Immature natural killer cell (primary cell): ENCODE measurements around the gene DIO1. TPM values are rescaled to one million over a fixed set of nuclear protein-coding genes. Genes with fewer than 3 reads are reported as not detected.
"Not testable (repeated sequence)": the region's sequence is repeated elsewhere in the genome, so short reads cannot be mapped to it uniquely, and the experiment has no call there.

Experiments used
- DNase-seq, 3 donors: peaks; one replicate each; pipeline ENCODE4 v3.0.0; 2022; ENCODE audit warnings: mixed read lengths in 1 of 3
- H3K27ac Mint-ChIP-seq, 6 donors: one replicate each; pipeline ENCODE4 v1.8.0; 2020; ENCODE audit warnings: mixed read lengths in 6 of 6, mild to moderate bottlenecking in 5 of 6, inconsistent platforms in 4 of 6, moderate library complexity in 3 of 6
- H3K27me3 Mint-ChIP-seq, 3 donors: one replicate each; pipeline ENCODE4 v1.8.0; 2020 to 2021; ENCODE audit warnings: low read depth in 3 of 3, mild to moderate bottlenecking in 3 of 3, mixed read lengths in 3 of 3, moderate library complexity in 3 of 3, inconsistent platforms in 1 of 3
- H3K36me3 Mint-ChIP-seq, 3 donors: one replicate each; pipeline ENCODE4 v1.8.0; 2020; ENCODE audit warnings: mixed read lengths in 3 of 3, inconsistent platforms in 2 of 3, mild to moderate bottlenecking in 2 of 3
- H3K4me1 Mint-ChIP-seq, 2 donors: one replicate each; pipeline ENCODE4 v1.8.0; 2020; ENCODE audit warnings: inconsistent platforms in 2 of 2, mild to moderate bottlenecking in 2 of 2, mixed read lengths in 2 of 2, moderate library complexity in 1 of 2
- H3K4me3 Mint-ChIP-seq, 5 donors: one replicate each; pipeline ENCODE4 v1.8.0; 2020; ENCODE audit warnings: mild to moderate bottlenecking in 5 of 5, mixed read lengths in 5 of 5, inconsistent platforms in 3 of 5, moderate library complexity in 3 of 5
- H3K9me3 Mint-ChIP-seq, 6 donors: one replicate each; pipeline ENCODE4 v1.8.0; 2020; ENCODE audit warnings: mild to moderate bottlenecking in 6 of 6, mixed read lengths in 6 of 6, inconsistent platforms in 4 of 6, moderate library complexity in 3 of 6
- polyA plus RNA-seq, 3 donors: library from polyadenylated mRNA; unstranded; fragments of 300-500 nt; fragmentation: Illumina TruSeq; gene quantifications; one replicate each; pipeline ENCODE4 v1.2.3, GENCODE V29; 2021

Gene DIO1
- polyA plus RNA-seq, 3 donors from 2014 or later = 0.11 to 0.13 TPM; not detected in 1

DNA sequence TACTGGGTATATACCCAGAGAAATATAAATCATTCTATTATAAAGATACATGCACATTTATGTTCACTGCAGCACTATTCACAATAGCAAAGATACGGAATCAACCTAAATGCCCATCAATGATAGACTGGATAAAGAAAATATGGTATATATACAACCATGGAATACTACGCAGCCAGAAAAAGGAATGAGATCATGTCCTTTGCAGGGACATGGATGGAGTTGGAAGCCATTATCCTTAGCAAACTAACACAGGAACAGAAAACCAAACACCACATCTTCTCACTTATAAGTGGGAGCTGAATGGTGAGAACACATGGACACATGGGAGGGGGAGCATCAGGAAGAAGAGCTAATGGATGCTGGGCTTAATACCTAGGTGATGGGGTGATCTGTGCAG, 12.1 kb upstream of the DIO1 start:
- not testable (repeated sequence) for H3K4me3 Mint-ChIP-seq, H3K9me3 Mint-ChIP-seq, DNase-seq, H3K27me3 Mint-ChIP-seq
- H3K4me1 Mint-ChIP-seq = peaks cover 12 to 20% of the 10 kb centered on the region in 2 donors
- H3K36me3 Mint-ChIP-seq = peaks cover 25 to 56% (median 29%) of the 10 kb centered on the region in 3 donors
- peak overlapping the region in 1 of 6 donors; percentile 13 for H3K27ac Mint-ChIP-seq

DNA sequence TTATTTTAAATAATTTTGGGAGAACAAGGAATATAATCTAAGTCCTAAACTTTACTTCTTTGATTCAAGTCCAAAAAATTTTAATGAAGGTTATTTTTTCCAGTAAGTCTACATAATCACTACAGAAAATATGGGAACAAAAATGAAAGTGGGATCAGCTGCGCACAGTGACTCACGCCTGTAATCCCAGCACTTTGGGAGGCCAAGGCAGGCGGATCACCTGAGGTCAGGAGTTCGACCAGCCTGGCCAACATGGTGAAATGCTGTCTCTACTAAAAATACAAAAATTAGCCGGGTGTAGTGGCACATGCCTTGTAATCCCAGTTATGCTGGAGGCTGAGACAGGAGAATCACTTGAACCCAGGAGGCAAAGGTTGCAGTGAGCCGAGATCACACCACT, 10.4 kb upstream of the DIO1 start:
- H3K4me1 Mint-ChIP-seq = peaks cover 20 to 37% of the 10 kb centered on the region in 2 donors
- not testable (repeated sequence) for DNase-seq, H3K27ac Mint-ChIP-seq, H3K9me3 Mint-ChIP-seq, H3K4me3 Mint-ChIP-seq, H3K27me3 Mint-ChIP-seq
- H3K36me3 Mint-ChIP-seq = peaks cover 20 to 47% (median 32%) of the 10 kb centered on the region in 3 donors

DNA sequence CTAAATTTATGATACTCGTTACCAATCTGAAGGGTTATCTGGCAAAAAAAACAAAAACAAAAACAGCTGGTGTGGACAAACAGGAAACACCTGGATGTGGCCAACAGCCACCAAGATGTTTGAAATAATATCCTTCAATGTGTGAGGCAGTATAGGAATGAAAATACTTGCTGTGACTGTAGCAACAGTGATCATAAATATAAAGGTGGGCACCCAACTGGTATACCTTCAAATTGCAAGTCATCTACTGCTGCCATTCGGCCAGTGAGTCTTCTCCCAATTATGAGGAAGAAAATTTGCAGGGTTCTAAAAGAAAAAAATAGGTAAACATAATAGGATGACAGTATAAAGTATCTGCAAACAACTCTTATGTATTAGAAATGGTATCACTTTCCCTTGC, 5.3 kb upstream of the DIO1 start:
- Mint-ChIP-seq H3K9me3 (no peaks in the 10 kb centered on the region), H3K36me3 (peaks cover 3 to 11% (median 10%) of the 10 kb centered on the region in 3 donors), H3K4me3 (peak overlapping the region; percentile 91 to 98 (median 96)), H3K4me1 (peaks cover 37 to 53% of the 10 kb centered on the region in 2 donors), H3K27ac (peak overlapping the region in 5 of 6 donors; percentile 87 to 93 (median 91)), H3K27me3 (no peaks in the 10 kb centered on the region)
- DNase-seq = no peak

GRCh38 chr1:53889304-53890298, 4.4 kb upstream of the DIO1 start, which contains the start of gene YIPF1:
Gene YIPF1 (minus strand): TSS chr1:53889797. CDS start chr1:53888937, 860 bp downstream.
- H3K9me3 Mint-ChIP-seq = no peaks in the 10 kb centered on the region

GRCh38 chr1:53890522-53890941, 3.5 kb upstream of the DIO1 start:
- Mint-ChIP-seq H3K4me1 (peaks cover 33 to 42% of the 10 kb centered on the region in 2 donors), H3K9me3 (no peaks in the 10 kb centered on the region), H3K36me3 (peaks cover 5 to 6% (median 6%) of the 10 kb centered on the region in 3 donors), H3K27ac (peak overlapping the region; percentile 87 to 95 (median 90)), H3K27me3 (peaks cover 0 to 2% (median under 1%) of the 10 kb centered on the region in 3 donors), H3K4me3 (peak overlapping the region; percentile 91 to 98 (median 96))
- no peak for DNase-seq

More at GRCh38 chr1:53889304-53890298, 4.4 kb upstream of the DIO1 start, which contains the start of gene YIPF1:
- peak within 1 kb of the TSS; percentile 91 to 98 (median 96) for H3K4me3 Mint-ChIP-seq
- no peaks in the 10 kb centered on the region for H3K27me3 Mint-ChIP-seq
- DNase-seq = peak; percentile 82 to 86 (median 83)
- H3K36me3 Mint-ChIP-seq = peaks cover 3 to 11% (median 10%) of the 10 kb centered on the region in 3 donors
- peak within 1 kb of the TSS; percentile 90 to 95 (median 92) for H3K27ac Mint-ChIP-seq
- H3K4me1 Mint-ChIP-seq = peaks cover 35 to 49% of the 10 kb centered on the region in 2 donors

DNA sequence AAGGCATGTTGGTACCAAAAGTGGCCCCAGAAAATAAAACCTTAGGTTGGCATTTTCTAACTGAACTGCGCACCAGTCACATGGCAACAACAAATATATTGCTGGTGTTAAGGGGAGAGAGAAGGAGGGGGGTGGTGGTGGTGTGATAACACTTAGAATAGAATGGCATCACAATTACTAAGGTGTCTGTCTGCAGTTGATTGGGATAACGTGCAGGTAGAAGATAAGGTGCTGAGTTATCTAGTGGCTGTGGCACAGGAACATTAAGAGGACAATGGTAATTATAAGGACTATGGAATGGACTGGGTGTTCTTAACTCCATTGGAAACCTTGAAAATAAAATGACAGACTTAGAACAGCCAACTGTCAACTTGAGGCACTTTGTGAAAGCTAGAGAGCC, 3.0 kb upstream of the DIO1 start:
- no peak for DNase-seq
- Mint-ChIP-seq H3K4me3 (peak overlapping the region in 4 of 5 donors; percentile 32 to 97 (median 68)), H3K27ac (peak overlapping the region in 1 of 6 donors; percentile 90), H3K27me3 (peaks cover 0 to 3% (median 2%) of the 10 kb centered on the region in 3 donors), H3K9me3 (no peaks in the 10 kb centered on the region), H3K4me1 (peaks cover 33 to 42% of the 10 kb centered on the region in 2 donors), H3K36me3 (peaks cover 3 to 10% (median 4%) of the 10 kb centered on the region in 3 donors)

DNA sequence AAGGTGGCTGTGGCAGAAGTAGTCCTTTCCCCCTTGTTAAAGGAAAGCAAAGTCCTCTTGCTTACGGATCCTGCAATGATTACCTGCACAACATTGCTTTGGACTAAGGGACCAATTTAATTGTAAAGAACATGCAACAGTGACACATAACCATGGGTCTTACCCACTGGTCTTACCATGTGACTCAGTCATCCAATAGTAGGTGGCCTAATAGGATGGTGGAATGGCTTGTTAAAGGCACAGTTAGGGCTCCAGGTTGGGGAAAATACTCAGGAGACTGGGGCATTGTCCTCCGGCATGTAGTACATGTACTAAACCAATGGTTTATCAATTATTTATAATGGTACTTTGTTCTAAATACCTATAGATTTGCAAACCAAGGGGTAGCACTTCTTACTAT, 2.3 kb upstream of the DIO1 start:
- Mint-ChIP-seq H3K27ac (no peak overlapping the region), H3K4me1 (peaks cover 29 to 39% of the 10 kb centered on the region in 2 donors), H3K9me3 (no peaks in the 10 kb centered on the region), H3K4me3 (no peak overlapping the region), H3K36me3 (peaks cover 0 to 10% (median 1%) of the 10 kb centered on the region in 3 donors), H3K27me3 (peaks cover 0 to 3% (median 2%) of the 10 kb centered on the region in 3 donors)
- DNase-seq = no peak

DNA sequence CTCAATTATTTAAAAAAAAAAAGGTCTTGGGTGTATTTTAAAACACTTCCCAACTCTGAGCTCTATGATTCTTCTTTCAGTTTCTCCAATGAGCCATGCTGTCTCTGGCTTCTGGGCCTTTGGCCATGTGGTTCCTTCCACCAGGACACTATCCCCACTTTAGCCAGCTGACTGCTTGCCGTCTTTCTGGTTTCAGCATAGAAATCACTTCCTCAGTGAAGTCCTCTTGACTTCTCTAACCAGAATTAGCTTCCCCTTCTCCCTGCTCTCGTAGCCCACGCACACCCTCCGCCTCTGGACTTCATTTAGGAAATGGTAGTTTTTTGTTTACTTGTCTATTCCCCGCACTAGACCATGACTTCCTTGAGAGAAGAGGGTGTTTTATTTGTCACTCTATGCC, 1.1 kb upstream of the DIO1 start:
- Mint-ChIP-seq H3K27me3 (peaks cover 0 to 3% (median 2%) of the 10 kb centered on the region in 3 donors), H3K27ac (no peak overlapping the region), H3K4me1 (peaks cover 24 to 27% of the 10 kb centered on the region in 2 donors), H3K4me3 (no peak overlapping the region), H3K9me3 (no peaks in the 10 kb centered on the region), H3K36me3 (peaks cover 0 to 7% (median 0%) of the 10 kb centered on the region in 3 donors)
- no peak for DNase-seq

- Mint-ChIP-seq H3K4me3 (no peak overlapping the region), H3K36me3 (peaks cover 0 to 7% (median 0%) of the 10 kb centered on the region in 3 donors), H3K4me1 (peaks cover 11% of the 10 kb centered on the region in 2 donors), H3K27ac (no peak overlapping the region), H3K9me3 (no peaks in the 10 kb centered on the region), H3K27me3 (peaks cover 1 to 3% (median 2%) of the 10 kb centered on the region in 3 donors)
- no peak for DNase-seq
Observed at GRCh38 chr1:53894644-53895043, 657 bp downstream of the DIO1 start.

GRCh38 chr1:53895421-53895820, 1.4 kb downstream of the DIO1 start:
- no peak for DNase-seq
- Mint-ChIP-seq H3K9me3 (no peaks in the 10 kb centered on the region), H3K4me1 (peaks cover 3% of the 10 kb centered on the region in 2 donors), H3K27ac (peak overlapping the region in 1 of 6 donors; percentile 16), H3K27me3 (peaks cover 1 to 3% (median 2%) of the 10 kb centered on the region in 3 donors), H3K36me3 (peaks cover 0 to 7% (median 0%) of the 10 kb centered on the region in 3 donors), H3K4me3 (no peak overlapping the region)

DNA sequence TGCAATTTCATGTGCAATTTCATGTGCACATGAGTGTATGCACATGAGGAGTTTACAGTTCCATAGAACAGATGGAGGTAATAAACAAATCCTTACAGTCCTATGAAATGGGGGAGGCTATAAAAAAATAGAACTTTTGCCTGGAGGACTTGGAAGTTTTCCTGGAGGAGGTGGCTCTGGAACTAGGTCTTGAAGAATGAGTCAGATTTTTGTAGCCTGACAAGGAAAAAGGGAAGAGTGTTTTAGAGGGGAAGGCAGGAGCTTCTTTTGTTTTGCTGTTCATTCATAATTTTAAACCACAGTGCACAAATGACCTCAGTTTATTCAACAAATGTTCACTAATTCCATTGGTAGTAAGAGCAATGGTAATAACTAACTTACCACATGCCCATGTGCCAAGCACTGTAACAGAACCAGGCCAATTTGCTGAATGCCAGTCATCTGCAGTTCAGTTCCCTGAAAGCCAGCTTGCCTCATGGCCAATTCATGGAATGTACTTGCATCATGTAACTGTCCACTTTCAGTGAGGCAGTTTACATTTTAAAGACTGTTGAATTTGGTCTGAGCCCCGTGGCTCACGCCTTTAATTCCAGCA, 2.7 kb downstream of the DIO1 start:
- Mint-ChIP-seq H3K27me3 (peaks cover 1 to 3% (median 2%) of the 10 kb centered on the region in 3 donors), H3K9me3 (no peaks in the 10 kb centered on the region), H3K36me3 (peaks cover 0 to 7% (median 0%) of the 10 kb centered on the region in 3 donors), H3K4me1 (no peaks in the 10 kb centered on the region), H3K4me3 (no peak overlapping the region), H3K27ac (no peak overlapping the region)
- DNase-seq = no peak

DNA sequence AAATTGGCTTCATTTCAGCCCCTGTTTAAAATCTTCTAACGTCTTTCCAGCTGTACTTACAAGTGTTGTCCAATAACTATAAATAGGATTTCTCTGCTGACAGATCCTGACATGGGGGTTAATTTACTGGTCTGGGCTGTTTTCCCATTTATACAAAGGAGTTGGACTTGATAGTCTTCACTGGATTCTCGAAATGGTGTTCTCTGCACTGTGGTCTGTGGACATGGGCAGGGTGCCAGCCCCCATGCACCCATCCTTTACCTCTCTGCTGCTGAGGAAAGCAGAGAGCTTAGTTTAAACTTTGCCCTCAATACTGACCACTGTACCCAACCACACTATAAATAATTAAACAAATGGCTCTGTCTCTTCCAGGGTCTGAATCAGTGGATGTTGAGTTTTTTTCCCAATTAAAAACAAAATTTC, 5.2 kb downstream of the DIO1 start:
- no peak for DNase-seq
- Mint-ChIP-seq H3K9me3 (no peaks in the 10 kb centered on the region), H3K36me3 (peaks cover 0 to 7% (median 0%) of the 10 kb centered on the region in 3 donors), H3K27ac (no peak overlapping the region), H3K27me3 (peaks cover 1 to 3% (median 2%) of the 10 kb centered on the region in 3 donors), H3K4me1 (no peaks in the 10 kb centered on the region), H3K4me3 (no peak overlapping the region)

GRCh38 chr1:53899708-53900107, 5.7 kb downstream of the DIO1 start:
- H3K36me3 Mint-ChIP-seq = peaks cover 0 to 7% (median 0%) of the 10 kb centered on the region in 3 donors
- no peak for DNase-seq
- H3K27ac Mint-ChIP-seq = no peak overlapping the region
- peaks cover 1 to 3% (median 2%) of the 10 kb centered on the region in 3 donors for H3K27me3 Mint-ChIP-seq
- H3K4me1 Mint-ChIP-seq = no peaks in the 10 kb centered on the region
- H3K4me3 Mint-ChIP-seq = no peak overlapping the region
- no peaks in the 10 kb centered on the region for H3K9me3 Mint-ChIP-seq
